ENCODE measurements around the gene TPCN2.

- TF ChIP-seq CTCF (IDR thresholded peaks at IDR 0.05) (no peak), POLR2A (IDR thresholded peaks at IDR 0.05) (no peak), EP300 (IDR thresholded peaks at IDR 0.05) (no peak), POLR2AphosphoS5 (IDR thresholded peaks at IDR 0.05) (no peak)
Observed at GRCh38 chr11:69011624-69012091, 37.1 kb upstream of the TPCN2 start.

All from upper lobe of left lung (tissue), 4 donors.